ENCODE results near the gene BLVRB.

BLVRB gene

GRCh38 chr19:40474737-40475136 lies 9.2 kb upstream of the BLVRB start:
- TF ChIP-seq CTCF (IDR thresholded peaks at IDR 0.05; ENCODE audit: low read depth, low read length), result no peak
- Histone ChIP-seq H3K27me3 (ENCODE audit: insufficient read depth, low read depth, severe bottlenecking) (no peaks in the 10 kb centered on the region), H3K9me3 (ENCODE audit: severe bottlenecking) (no peaks in the 10 kb centered on the region), H3K36me3 (no peaks in the 10 kb centered on the region), H3K4me3 (ENCODE audit: low read depth, low read length) (no peak overlapping the region), H3K27ac (no peak overlapping the region)
- no peak for DNase-seq

- Histone ChIP-seq H3K36me3 (no peaks in the 10 kb centered on the region), H3K9me3 (ENCODE audit: severe bottlenecking) (no peaks in the 10 kb centered on the region), H3K27me3 (ENCODE audit: insufficient read depth, low read depth, severe bottlenecking) (peaks cover 2% of the 10 kb centered on the region), H3K4me3 (ENCODE audit: low read depth, low read length) (no peak overlapping the region), H3K27ac (no peak overlapping the region)
- no peak for TF ChIP-seq CTCF (IDR thresholded peaks at IDR 0.05; ENCODE audit: low read depth, low read length)
- no peak for DNase-seq
Measured at GRCh38 chr19:40472516-40472915, 7.0 kb upstream of the BLVRB start.

- DNase-seq, result no peak
Measured at GRCh38 chr19:40471111-40471510, 5.6 kb upstream of the BLVRB start.

GRCh38 chr19:40469011-40469410 lies 3.5 kb upstream of the BLVRB start:
- no peaks in the 10 kb centered on the region for H3K9me3 ChIP-seq (ENCODE audit: severe bottlenecking)
- H3K4me3 ChIP-seq (ENCODE audit: low read depth, low read length), result no peak overlapping the region
- no peaks in the 10 kb centered on the region for H3K36me3 ChIP-seq
- no peak for TF ChIP-seq CTCF (IDR thresholded peaks at IDR 0.05; ENCODE audit: low read depth, low read length)
- DNase-seq, result no peak
- no peak overlapping the region for H3K27ac ChIP-seq
- peaks cover 10% of the 10 kb centered on the region for H3K27me3 ChIP-seq (ENCODE audit: insufficient read depth, low read depth, severe bottlenecking)

More at GRCh38 chr19:40471111-40471510, 5.6 kb upstream of the BLVRB start:
- H3K9me3 ChIP-seq (ENCODE audit: severe bottlenecking), result no peaks in the 10 kb centered on the region
- no peaks in the 10 kb centered on the region for H3K36me3 ChIP-seq
- H3K27ac ChIP-seq, result no peak overlapping the region
- no peak overlapping the region for H3K4me3 ChIP-seq (ENCODE audit: low read depth, low read length)
- H3K27me3 ChIP-seq (ENCODE audit: insufficient read depth, low read depth, severe bottlenecking), result peaks cover 9% of the 10 kb centered on the region
- TF ChIP-seq CTCF (IDR thresholded peaks at IDR 0.05; ENCODE audit: low read depth, low read length), result no peak

GRCh38 chr19:40466985-40467734 lies 1.6 kb upstream of the BLVRB start, which contains the start of gene SPTBN4:
Gene SPTBN4 (plus strand): TSS chr19:40467001. CDS start chr19:40472622, 5,621 bp downstream.
- H3K9me3 ChIP-seq (ENCODE audit: severe bottlenecking), result no peaks in the 10 kb centered on the region
- H3K27me3 ChIP-seq (ENCODE audit: insufficient read depth, low read depth, severe bottlenecking), result peaks cover 10% of the 10 kb centered on the region
- no peaks in the 10 kb centered on the region for H3K36me3 ChIP-seq
- no peak for TF ChIP-seq CTCF (IDR thresholded peaks at IDR 0.05; ENCODE audit: low read depth, low read length)
- no peak for DNase-seq
- peak within 1 kb of the TSS; percentile 44 for H3K4me3 ChIP-seq (ENCODE audit: low read depth, low read length)
- no peak within 1 kb of the TSS for H3K27ac ChIP-seq

All from WERI-Rb-1 (cell line).